Stimulated activated CD8-positive, alpha-beta memory T cell treated with anti-CD3 and anti-CD28 coated beads, Interleukin-7, amount 100 ng/mL, for 48 hours (primary cell): ENCODE data around the gene GGT6.

ENCODE experiments used
- DNase-seq, 2 donors: peaks; one replicate each; pipeline ENCODE4 v3.0.0-alpha.2; 2020; ENCODE audit warnings: low read depth in 1 of 2; ENCODE audit errors: extremely low read depth in 1 of 2

Gene GGT6

GRCh38 chr17:4554997-4555799 lies 5.2 kb downstream of the GGT6 start, which contains the start of gene MYBBP1A:
Gene MYBBP1A, minus strand, starts transcription at chr17:4555384. Its CDS starts 60 bp downstream, at chr17:4555324.
- peak; percentile 87 to 95 for DNase-seq

GRCh38 chr17:4554441-4554996 lies 5.9 kb downstream of the GGT6 start:
- no peak for DNase-seq

- DNase-seq, result no peak
Measured at GRCh38 chr17:4553669-4554068, 6.7 kb downstream of the GGT6 start.

GRCh38 chr17:4551796-4552525 lies 8.4 kb downstream of the GGT6 start:
- no peak for DNase-seq

- no peak for DNase-seq
Measured at GRCh38 chr17:4551141-4551540, 9.2 kb downstream of the GGT6 start.

- no peak for DNase-seq
Measured at GRCh38 chr17:4550534-4551039, 9.8 kb downstream of the GGT6 start.

GRCh38 chr17:4549781-4550533 lies 10.4 kb downstream of the GGT6 start:
- DNase-seq, result no peak

GRCh38 chr17:4548721-4549531 lies 11.5 kb downstream of the GGT6 start:
- no peak for DNase-seq

GRCh38 chr17:4548061-4548461 lies 12.3 kb downstream of the GGT6 start:
- no peak for DNase-seq

GRCh38 chr17:4547118-4547906 lies 13.1 kb downstream of the GGT6 start:
- DNase-seq, result no peak

- no peak for DNase-seq
Measured at GRCh38 chr17:4545217-4545951, 15.0 kb downstream of the GGT6 start.

GRCh38 chr17:4544951-4545216 lies 15.5 kb downstream of the GGT6 start:
- DNase-seq, result no peak

- no peak for DNase-seq
Measured at GRCh38 chr17:4544135-4544950, 16.0 kb downstream of the GGT6 start.

GRCh38 chr17:4543557-4544026 lies 16.8 kb downstream of the GGT6 start:
- no peak for DNase-seq

GRCh38 chr17:4542726-4543191 lies 17.6 kb downstream of the GGT6 start:
- no peak for DNase-seq

- no peak for DNase-seq
Measured at GRCh38 chr17:4542003-4542725, 18.2 kb downstream of the GGT6 start.

- no peak for DNase-seq
Measured at GRCh38 chr17:4541328-4542002, 18.9 kb downstream of the GGT6 start.
